ENCODE results near the gene TNS1. TPM values are rescaled to one million over a fixed set of nuclear protein-coding genes. Genes with fewer than 3 reads are reported as not detected.
"Not testable (repeated sequence)": the region's sequence is repeated elsewhere in the genome, so short reads cannot be mapped to it uniquely, and the experiment has no call there.

Gene TNS1
- total RNA-seq, 1 donor from 2014 or later, result 1.6 TPM

GRCh38 chr2:218035463-218036100, 32.8 kb upstream of the TNS1 start:
- DNase-seq (ENCODE audit: low read depth), result no peak
- no peaks in the 10 kb centered on the region for H3K36me3 ChIP-seq (ENCODE audit: control insufficient read depth, insufficient read depth, low read length)
- TF ChIP-seq CTCF (IDR thresholded peaks at IDR 0.05; ENCODE audit: insufficient read depth, low read length, severe bottlenecking), result no peak
- peaks cover 2% of the 10 kb centered on the region for H3K27me3 ChIP-seq (ENCODE audit: control insufficient read depth, insufficient read depth, low read length)
- no peak overlapping the region for H3K4me3 ChIP-seq (ENCODE audit: low read depth, low read length)
- no peak for FAIRE-seq

- not testable (repeated sequence) for H3K27me3 ChIP-seq (ENCODE audit: control insufficient read depth, insufficient read depth, low read length); DNase-seq (ENCODE audit: low read depth); H3K36me3 ChIP-seq (ENCODE audit: control insufficient read depth, insufficient read depth, low read length); H3K4me3 ChIP-seq (ENCODE audit: low read depth, low read length)
- TF ChIP-seq CTCF (IDR thresholded peaks at IDR 0.05; ENCODE audit: insufficient read depth, low read length, severe bottlenecking), result peak; percentile 66
- FAIRE-seq, result peak; percentile 81
Observed at GRCh38 chr2:218034497-218035213, 31.9 kb upstream of the TNS1 start.

- FAIRE-seq (no peak), DNase-seq (ENCODE audit: low read depth) (no peak)
- Histone ChIP-seq H3K27me3 (ENCODE audit: control insufficient read depth, insufficient read depth, low read length) (no peaks in the 10 kb centered on the region), H3K36me3 (ENCODE audit: control insufficient read depth, insufficient read depth, low read length) (no peaks in the 10 kb centered on the region), H3K4me3 (ENCODE audit: low read depth, low read length) (no peak overlapping the region)
- TF ChIP-seq CTCF (IDR thresholded peaks at IDR 0.05; ENCODE audit: insufficient read depth, low read length, severe bottlenecking), result no peak
Observed at GRCh38 chr2:218033590-218034496, 31.0 kb upstream of the TNS1 start.

- FAIRE-seq (no peak), DNase-seq (ENCODE audit: low read depth) (no peak)
- no peak for TF ChIP-seq CTCF (IDR thresholded peaks at IDR 0.05; ENCODE audit: insufficient read depth, low read length, severe bottlenecking)
- Histone ChIP-seq H3K27me3 (ENCODE audit: control insufficient read depth, insufficient read depth, low read length) (no peaks in the 10 kb centered on the region), H3K36me3 (ENCODE audit: control insufficient read depth, insufficient read depth, low read length) (no peaks in the 10 kb centered on the region), H3K4me3 (ENCODE audit: low read depth, low read length) (no peak overlapping the region)
Observed at GRCh38 chr2:218033208-218033589, 30.4 kb upstream of the TNS1 start.

GRCh38 chr2:218032336-218033171, 29.8 kb upstream of the TNS1 start:
- DNase-seq (ENCODE audit: low read depth) (no peak), FAIRE-seq (no peak)
- H3K36me3 ChIP-seq (ENCODE audit: control insufficient read depth, insufficient read depth, low read length), result no peaks in the 10 kb centered on the region
- no peak for TF ChIP-seq CTCF (IDR thresholded peaks at IDR 0.05; ENCODE audit: insufficient read depth, low read length, severe bottlenecking)
- H3K27me3 ChIP-seq (ENCODE audit: control insufficient read depth, insufficient read depth, low read length), result no peaks in the 10 kb centered on the region
- H3K4me3 ChIP-seq (ENCODE audit: low read depth, low read length), result no peak overlapping the region
